K562 (cell line): ENCODE measurements around the gene BLOC1S3. TPM values are rescaled to one million over a fixed set of nuclear protein-coding genes. Genes with fewer than 3 reads are reported as not detected.
A peak's percentile ranks its signal among the peaks of the same experiment; 100 is the strongest.

Source experiments
- CUX1 ChIP-seq: fragments of 200-800 bp; sonication (Bioruptor generic); IDR thresholded peaks from 2 replicates; pipeline ENCODE4 v1.6.1; 2016; ENCODE audit warnings: missing genetic modification characterization, missing compliant biosample characterization
- DLX4 ChIP-seq: fragments of 250-450 bp; sonication (Bioruptor Pico); IDR thresholded peaks from 2 replicates; pipeline ENCODE4 v1.6.1; 2021; ENCODE audit warnings: mild to moderate bottlenecking
- ELF1 ChIP-seq: fragments of 200-800 bp; sonication (Bioruptor generic); IDR thresholded peaks from 2 replicates; pipeline ENCODE4 v1.6.1; 2016; ENCODE audit warnings: missing genetic modification characterization, missing compliant biosample characterization
- ELF2 ChIP-seq: fragments of 250-450 bp; sonication (Bioruptor Pico); IDR thresholded peaks from 2 replicates; pipeline ENCODE4 v1.5.0; 2021; ENCODE audit warnings: mild to moderate bottlenecking
- HDAC8 ChIP-seq: fragments of 450-650 bp; IDR thresholded peaks from 2 replicates; pipeline ENCODE4 v1.6.1; 2016; ENCODE audit warnings: mild to moderate bottlenecking, missing genetic modification characterization, moderate library complexity, missing compliant biosample characterization
- HLTF ChIP-seq: fragments of 450-650 bp; IDR thresholded peaks from 2 replicates; pipeline ENCODE4 v1.6.1; 2016
- MLLT1 ChIP-seq, 2 experiments: fragments of 450-650 bp; IDR thresholded peaks; 2 replicates each; pipeline ENCODE4 v1.6.1; 2016
- TGIF2 ChIP-seq: sonication (generic); formaldehyde crosslinking; IDR thresholded peaks from 2 replicates; pipeline ENCODE4 v1.8.1; 2022; ENCODE audit warnings: mild to moderate bottlenecking, missing genetic modification reagents, moderate library complexity
- TRIM28 ChIP-seq: fragments of 450-650 bp; IDR thresholded peaks from 2 replicates; pipeline ENCODE4 v1.6.1; 2017
- XRCC3 ChIP-seq: fragments of 450-650 bp; IDR thresholded peaks from 2 replicates; pipeline ENCODE4 v1.6.1; 2017; ENCODE audit warnings: mild to moderate bottlenecking, moderate library complexity
- ZNF165 ChIP-seq: fragments of 250-450 bp; sonication (Bioruptor Pico); IDR thresholded peaks from 2 replicates; pipeline ENCODE4 v1.4.0; 2020; ENCODE audit warnings: borderline replicate concordance
- ZNF3 ChIP-seq: fragments of 250-450 bp; sonication (Bioruptor Pico); IDR thresholded peaks from 2 replicates; pipeline ENCODE4 v1.5.0; 2021; ENCODE audit warnings: mild to moderate bottlenecking, moderate library complexity
- ZNF407 ChIP-seq: fragments of 450-650 bp; IDR thresholded peaks from 2 replicates; pipeline ENCODE4 v1.6.1; 2016; ENCODE audit warnings: low read depth
- polyA plus RNA-seq, 8 experiments: library from polyadenylated mRNA; depleted of rRNA in 4 of 8; stranded (reverse) in 5 of 8; unstranded in 3 of 8; fragments of >200 nt; fragmentation: Nextera tagmentation in 2 of 8; fragmentation: Illumina TruSeq in 1 of 8; extraction: Ambion mirVana in 2 of 8; extraction: Trizol in 1 of 8; gene quantifications; 2 replicates each; pipeline versions ENCODE4 v1.2.1 to v1.2.3, GENCODE V29; 2011 to 2014; ENCODE audit warnings: inconsistent platforms in 1 of 8, missing spikeins in 1 of 8
- total RNA-seq, 7 experiments: library from RNA; depleted of rRNA in 6 of 7; stranded (reverse); fragments of >200 nt in 6 of 7; fragmentation: Illumina TruSeq in 2 of 7; extraction: Trizol in 2 of 7; gene quantifications; 2 replicates each; pipeline versions ENCODE4 v1.2.1 to v1.2.3, GENCODE V29; 2011 to 2021; ENCODE audit warnings: low replicate concordance in 1 of 7

BLOC1S3 gene
- total and polyA plus RNA-seq, 9 of the 15 experiments (the other 6 are each of a cell fraction or from before 2014, with no cell fraction given) = 3.9 to 20.2 (median 10.4) TPM

- TF ChIP-seq ZNF407 = no peak
- no peak for TF ChIP-seq XRCC3
- TF ChIP-seq ELF1 (tag) = peak; percentile 99
- TF ChIP-seq HLTF = no peak
- no peak for TF ChIP-seq HDAC8 (tag)
- TF ChIP-seq TGIF2 (CRISPR knock-in tag) = no peak
- TF ChIP-seq ZNF165 = no peak
- TF ChIP-seq CUX1 (CRISPR knock-in tag) = no peak
- no peak for TF ChIP-seq TRIM28
- no peak for TF ChIP-seq ZNF3 (CRISPR knock-in tag)
- no peak; a peak in 1 of 4 replicates for TF ChIP-seq MLLT1 (IDR thresholded peaks at IDR 0.05)
- no peak for TF ChIP-seq DLX4 (CRISPR knock-in tag)
- TF ChIP-seq ELF2 = peak; percentile 97
Observed at GRCh38 chr19:45178262-45179071, at the start of gene BLOC1S3 (continued).
